IMR-90 (cell line): ENCODE data around the gene CCNT2. TPM values are rescaled to one million over a fixed set of nuclear protein-coding genes. Genes with fewer than 3 reads are reported as not detected.

Experiments used
- ATAC-seq: fragments of 200-7000 bp; cut with Tn5 transposase; 2 replicates; pipeline ENCODE4 v1.9.1; 2020; ENCODE audit warnings: low read depth, mild to moderate bottlenecking, moderate library complexity
- BruUV-seq: library from RNA; stranded (reverse); fragments of 400-500 nt; replicated peaks from 2 replicates; lab custom pipeline; 2021; lab: Mats Ljungman, UMichigan
- CTCF ChIA-PET: fragments of 300-600 bp; formaldehyde crosslinking; extraction: SDS; loops from one replicate; lab custom pipeline; 2021; ENCODE audit warnings: antibody characterized with exemption; lab: Yijun Ruan, JAX
- POLR2A ChIA-PET: fragments of 300-600 bp; sonication (Branson Sonifier 250); formaldehyde crosslinking; loops from one replicate; lab custom pipeline; 2022; ENCODE audit warnings: antibody characterized with exemption; ENCODE audit not compliant: unreplicated experiment; lab: Charles Lee
- DNase-seq: peaks from one replicate; pipeline ENCODE4 v3.0.0; 2013
- H2AFZ ChIP-seq: replicated peaks from 2 replicates; pipeline ENCODE3; 2013; ENCODE audit warnings: low read length, mild to moderate bottlenecking; ENCODE audit not compliant: poor library complexity
- H2AK5ac ChIP-seq: 2 replicates; pipeline ENCODE4 v1.6.1; 2013; ENCODE audit warnings: low read depth, low read length, inconsistent platforms
- H2AK9ac ChIP-seq: replicated peaks from 2 replicates; pipeline ENCODE3; 2013; ENCODE audit warnings: mild to moderate bottlenecking, low read depth, low read length, moderate library complexity; ENCODE audit not compliant: poor library complexity
- H2BK120ac ChIP-seq: 2 replicates; pipeline ENCODE4 v1.6.1; 2013; ENCODE audit warnings: low read depth, low read length, inconsistent platforms
- H2BK15ac ChIP-seq: 3 replicates; pipeline ENCODE4 v1.6.1; 2013; ENCODE audit warnings: low read depth, low read length, inconsistent platforms
- H2BK20ac ChIP-seq: 2 replicates; pipeline ENCODE4 v1.6.1; 2013; ENCODE audit warnings: low read depth, mild to moderate bottlenecking, inconsistent platforms, low read length, moderate library complexity
- H2BK5ac ChIP-seq: 2 replicates; pipeline ENCODE4 v1.6.1; 2013; ENCODE audit warnings: mild to moderate bottlenecking, low read depth, low read length, inconsistent platforms; ENCODE audit not compliant: poor library complexity, severe bottlenecking
- H3K14ac ChIP-seq: replicated peaks from 2 replicates; pipeline ENCODE4 v1.6.1; 2013; ENCODE audit warnings: low read depth, low read length, inconsistent platforms
- H3K18ac ChIP-seq: 2 replicates; pipeline ENCODE4 v1.6.1; 2013; ENCODE audit warnings: low read depth, low read length, control low read depth
- H3K23ac ChIP-seq: 2 replicates; pipeline ENCODE4 v1.6.1; 2013; ENCODE audit warnings: low read depth, low read length, inconsistent platforms
- H3K27ac ChIP-seq: 2 replicates; pipeline ENCODE4 v1.5.1; 2013; ENCODE audit warnings: mild to moderate bottlenecking, control low read depth, low read length; ENCODE audit not compliant: insufficient read depth
- H3K27me3 ChIP-seq: 2 replicates; pipeline ENCODE4 v1.6.1; 2013; ENCODE audit warnings: low read length; ENCODE audit not compliant: control insufficient read depth, insufficient read depth
- H3K36me3 ChIP-seq: 2 replicates; pipeline ENCODE4 v1.6.1; 2013; ENCODE audit warnings: low read length, mixed read lengths; ENCODE audit not compliant: control insufficient read depth, insufficient read depth
- H3K4ac ChIP-seq: 2 replicates; pipeline ENCODE4 v1.6.1; 2013; ENCODE audit warnings: low read depth, low read length, inconsistent platforms
- H3K4me1 ChIP-seq: 2 replicates; pipeline ENCODE4 v1.6.1; 2013; ENCODE audit warnings: low read length, mixed read lengths; ENCODE audit not compliant: control insufficient read depth, insufficient read depth
- H3K4me2 ChIP-seq: 2 replicates; pipeline ENCODE4 v1.6.1; 2013; ENCODE audit warnings: low read depth, mild to moderate bottlenecking, control low read depth, low read length, moderate library complexity
- H3K4me3 ChIP-seq: 2 replicates; pipeline ENCODE4 v1.5.1; 2013; ENCODE audit warnings: low read depth, mild to moderate bottlenecking, control low read depth, low read length, moderate library complexity; ENCODE audit not compliant: insufficient read depth
- H3K56ac ChIP-seq: 2 replicates; pipeline ENCODE4 v1.6.1; 2013; ENCODE audit warnings: low read length, inconsistent platforms; ENCODE audit not compliant: insufficient read depth; ENCODE audit errors: extremely low read depth
- H3K79me1 ChIP-seq, 2 experiments: 2 replicates each; pipeline ENCODE4 v1.6.1; 2013; ENCODE audit warnings: low read length in 2 of 2, inconsistent platforms in 1 of 2, low read depth in 1 of 2
- H3K9ac ChIP-seq: 2 replicates; pipeline ENCODE4 v1.6.1; 2013; ENCODE audit warnings: low read depth, low read length, control low read depth
- H3K9me1 ChIP-seq: 2 replicates; pipeline ENCODE4 v1.6.1; 2013; ENCODE audit warnings: low read length, inconsistent platforms; ENCODE audit not compliant: insufficient read depth
- H3K9me3 ChIP-seq: 2 replicates; pipeline ENCODE4 v1.6.1; 2013; ENCODE audit warnings: low read length; ENCODE audit not compliant: control insufficient read depth, insufficient read depth
- H4K20me1 ChIP-seq: 2 replicates; pipeline ENCODE4 v1.6.1; 2013; ENCODE audit warnings: low read length, inconsistent platforms; ENCODE audit not compliant: insufficient read depth
- H4K5ac ChIP-seq: 2 replicates; pipeline ENCODE4 v1.6.1; 2013; ENCODE audit warnings: mild to moderate bottlenecking, low read depth, low read length, control low read depth
- H4K8ac ChIP-seq, 2 experiments: 2 replicates each; pipeline ENCODE4 v1.6.1; 2013; ENCODE audit warnings: low read depth in 2 of 2, low read length in 2 of 2, control low read depth in 1 of 2, inconsistent platforms in 1 of 2
- H4K91ac ChIP-seq: 2 replicates; pipeline ENCODE4 v1.6.1; 2013; ENCODE audit warnings: low read depth, low read length, inconsistent platforms; ENCODE audit not compliant: insufficient read depth
- CEBPB ChIP-seq: IDR thresholded peaks from 2 replicates; pipeline ENCODE4 v1.6.1; 2012; ENCODE audit warnings: low read depth, low read length, improper control_type of control experiment
- MAFK ChIP-seq: IDR thresholded peaks from 2 replicates; pipeline ENCODE4 v1.6.1; 2012; ENCODE audit warnings: low read depth, low read length, improper control_type of control experiment
- NFE2L2 ChIP-seq: fragments of 150-350 bp; IDR thresholded peaks from 2 replicates; pipeline ENCODE4 v1.6.1; 2016; ENCODE audit warnings: low read depth, mild to moderate bottlenecking, low read length
- WGBS, 2 experiments: methylation state at CpG; one replicate each; pipeline versions ENCODE4 v1.1.5 to v1.1.7; 2013; ENCODE audit warnings: missing lambda C conversion rate in 2 of 2; ENCODE audit not compliant: insufficient read length in 1 of 2; ENCODE audit errors: extremely low coverage in 2 of 2; 5-methylcytosine and 5-hydroxymethylcytosine counted together
- dilution Hi-C: fragments of 300-500 bp; cut with HindIII; formaldehyde crosslinking; loops from one replicate; pipeline ENCODE4 v1.14.3; 2018; ENCODE audit warnings: low sequenced_read_pairs; ENCODE audit not compliant: unreplicated experiment
- in situ Hi-C: fragments of 300-500 bp; cut with MboI; formaldehyde crosslinking; loops from 3 replicates; pipeline ENCODE4 v1.14.3; 2019; ENCODE audit warnings: low sequenced_read_pairs, inconsistent platforms, mixed read lengths
- intact Hi-C: fragments of 100-400 bp; cut with micrococcal nuclease; formaldehyde crosslinking; loops from 2 replicates; pipeline ENCODE4 v1.10.0; 2022
- polyA plus RNA-seq, 3 experiments: library from polyadenylated mRNA; depleted of rRNA; stranded (reverse); fragments of >200 nt; gene quantifications; 2 replicates each; pipeline ENCODE4 v1.2.3, GENCODE V29; 2012; ENCODE audit warnings: low replicate concordance in 1 of 3
- total RNA-seq: library from RNA; depleted of rRNA; stranded (reverse); fragments of >200 nt; gene quantifications from 2 replicates; pipeline ENCODE4 v1.2.3, GENCODE V29; 2012
- TF ChIP-seq, protein P1 (sequence below): fragments of 150-350 bp; IDR thresholded peaks from 2 replicates; pipeline ENCODE4 v1.6.1; 2016; ENCODE audit warnings: low read depth, mild to moderate bottlenecking, low read length, moderate library complexity, borderline replicate concordance

The CCNT2 gene
- total and polyA plus RNA-seq, 2 of the 4 experiments (the other 2 are of a cell fraction): 8.8 to 44.6 TPM

DNA sequence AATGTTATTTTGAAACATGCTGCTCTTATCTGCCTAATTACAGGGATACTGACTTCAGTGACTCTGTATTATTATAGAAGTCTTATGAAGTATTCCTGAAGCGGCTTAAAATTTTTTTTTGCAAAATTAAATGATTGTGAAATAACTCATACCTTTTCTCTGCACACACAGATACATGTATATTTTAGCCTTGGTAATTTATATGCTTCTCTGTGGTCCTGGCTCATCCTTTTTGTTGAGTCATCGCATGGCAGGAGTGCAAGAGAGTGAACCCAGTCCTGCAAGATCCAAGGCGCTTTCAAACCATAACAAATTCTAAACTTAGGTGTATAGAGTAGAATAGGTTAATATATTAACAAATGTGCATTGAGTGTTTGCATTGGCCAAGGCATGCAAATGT lies 8.6 kb downstream of the CCNT2 start:
- Histone ChIP-seq H4K20me1 (peaks cover 88% of the 10 kb centered on the region), H2BK120ac (no peak overlapping the region), H3K27me3 (no peaks in the 10 kb centered on the region), H3K36me3 (peaks cover 6% of the 10 kb centered on the region; the same call in 1 of the 2 replicates), H3K9me3 (no peaks in the 10 kb centered on the region), H2BK20ac (no peak overlapping the region), H3K9me1 (no peaks in the 10 kb centered on the region; the same call in 1 of the 2 replicates), H3K79me1 (peaks cover 2 to 18% of the 10 kb centered on the region in 2 experiments; a peak in 3 of 4 replicates), H3K27ac (no peak overlapping the region), H3K9ac (no peak overlapping the region), H3K4me1 (peaks cover 3% of the 10 kb centered on the region), H4K8ac (no peak overlapping the region), H3K4me3 (no peak overlapping the region), H2AK9ac (no peak overlapping the region), H3K14ac (no peak overlapping the region), H3K23ac (no peak overlapping the region), H4K91ac (no peak overlapping the region), H2AK5ac (no peak overlapping the region), H4K5ac (no peak overlapping the region), H2BK5ac (no peak overlapping the region), H3K18ac (no peak overlapping the region), H2AFZ (no peak overlapping the region), H3K56ac (no peak overlapping the region), H2BK15ac (no peak overlapping the region), H3K4ac (no peak overlapping the region), H3K4me2 (no peak overlapping the region)
- dilution Hi-C loops: no loop called here
- TF ChIP-seq MAFK (peak; percentile 41; the same call in 1 of the 2 replicates), CEBPB (peak; percentile 76), NFE2L2 (peak; percentile 82)
- TF ChIP-seq, protein P1, sequence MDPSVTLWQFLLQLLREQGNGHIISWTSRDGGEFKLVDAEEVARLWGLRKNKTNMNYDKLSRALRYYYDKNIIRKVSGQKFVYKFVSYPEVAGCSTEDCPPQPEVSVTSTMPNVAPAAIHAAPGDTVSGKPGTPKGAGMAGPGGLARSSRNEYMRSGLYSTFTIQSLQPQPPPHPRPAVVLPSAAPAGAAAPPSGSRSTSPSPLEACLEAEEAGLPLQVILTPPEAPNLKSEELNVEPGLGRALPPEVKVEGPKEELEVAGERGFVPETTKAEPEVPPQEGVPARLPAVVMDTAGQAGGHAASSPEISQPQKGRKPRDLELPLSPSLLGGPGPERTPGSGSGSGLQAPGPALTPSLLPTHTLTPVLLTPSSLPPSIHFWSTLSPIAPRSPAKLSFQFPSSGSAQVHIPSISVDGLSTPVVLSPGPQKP: no peak
- in situ Hi-C loops: no loop called here
- intact Hi-C loops: no loop called here
- POLR2A ChIA-PET: no interaction called here
- CTCF ChIA-PET: no interaction called here
- ATAC-seq: peak; percentile 78
- peak; percentile 69 for DNase-seq
- no TSS peak for BruUV-seq
- no CpG with 5 or more reads among the region's 3 CpGs for WGBS, 2 experiments
